OCI-LY1 (cell line): ENCODE measurements around the gene RAB2B.

ENCODE experiments used
- H2AFZ ChIP-seq: fragments of 200-600 bp; sonication (generic), shearing (Covaris generic); 2 replicates; pipeline ENCODE4 v1.6.0; 2014; ENCODE audit warnings: antibody characterized with exemption, mild to moderate bottlenecking, low read length
- H3F3A ChIP-seq: fragments of 200-600 bp; sonication (generic), shearing (Covaris generic); 2 replicates; pipeline ENCODE4 v1.6.0; 2014; ENCODE audit warnings: mild to moderate bottlenecking, antibody characterized with exemption, low read length, moderate library complexity; ENCODE audit not compliant: insufficient read depth
- H3K27ac ChIP-seq: fragments of 200-600 bp; sonication (generic); 2 replicates; pipeline ENCODE4 v1.5.1; 2014; ENCODE audit warnings: low read length, mixed run types, mild to moderate bottlenecking, low read depth; ENCODE audit not compliant: poor library complexity, severe bottlenecking
- H3K27me3 ChIP-seq: fragments of 200-600 bp; sonication (generic); 2 replicates; pipeline ENCODE4 v1.6.0; 2014; ENCODE audit warnings: antibody characterized with exemption, mild to moderate bottlenecking, low read length, moderate library complexity; ENCODE audit not compliant: insufficient read depth
- H3K36me3 ChIP-seq: fragments of 200-600 bp; sonication (generic); 2 replicates; pipeline ENCODE4 v1.6.1; 2014; ENCODE audit warnings: mild to moderate bottlenecking, antibody characterized with exemption, low read length, moderate library complexity, mixed read lengths; ENCODE audit not compliant: insufficient read depth
- H3K4me1 ChIP-seq: fragments of 200-600 bp; sonication (generic); 2 replicates; pipeline ENCODE4 v1.5.1; 2014; ENCODE audit warnings: mild to moderate bottlenecking, low read length, moderate library complexity; ENCODE audit not compliant: insufficient read depth, severe bottlenecking
- H3K4me2 ChIP-seq: fragments of 200-600 bp; sonication (generic), shearing (Covaris generic); 2 replicates; pipeline ENCODE4 v1.6.1; 2014; ENCODE audit warnings: low read length
- H3K4me3 ChIP-seq: fragments of 200-600 bp; sonication (generic); 2 replicates; pipeline ENCODE4 v1.5.1; 2014; ENCODE audit warnings: low read length, low read depth, mild to moderate bottlenecking, mixed read lengths; ENCODE audit not compliant: poor library complexity, severe bottlenecking
- H3K79me2 ChIP-seq: fragments of 200-600 bp; shearing (Covaris generic); 2 replicates; pipeline ENCODE4 v1.6.1; 2016; ENCODE audit warnings: mixed run types, low read length, mixed read lengths; ENCODE audit not compliant: insufficient read depth
- H3K9ac ChIP-seq: fragments of 200-600 bp; sonication (generic), shearing (Covaris generic); 2 replicates; pipeline ENCODE4 v1.6.1; 2014; ENCODE audit warnings: mild to moderate bottlenecking, low read length, mixed read lengths
- H3K9me2 ChIP-seq: fragments of 200-600 bp; sonication (generic), shearing (Covaris generic); 2 replicates; pipeline ENCODE4 v1.6.1; 2014; ENCODE audit warnings: low read depth, mild to moderate bottlenecking, low read length, mixed read lengths
- H3K9me3 ChIP-seq: fragments of 200-600 bp; shearing (Covaris generic); 2 replicates; pipeline ENCODE4 v1.6.1; 2014; ENCODE audit warnings: low read length, mixed read lengths
- H4K20me1 ChIP-seq: fragments of 200-600 bp; sonication (generic), shearing (Covaris generic); 2 replicates; pipeline ENCODE4 v1.6.0; 2016; ENCODE audit warnings: mild to moderate bottlenecking, low read length; ENCODE audit not compliant: insufficient read depth
- CTCF ChIP-seq: fragments of 200-600 bp; sonication (generic), shearing (Covaris generic); IDR thresholded peaks from 2 replicates; pipeline ENCODE4 v1.5.1; 2017; ENCODE audit warnings: mild to moderate bottlenecking, antibody characterized with exemption, low read length, moderate library complexity, mixed read lengths
- EZH2 ChIP-seq: fragments of 200-600 bp; sonication (generic), shearing (Covaris generic); IDR thresholded peaks from 2 replicates; pipeline ENCODE4 v1.8.0; 2017; ENCODE audit warnings: borderline replicate concordance, mixed run types, mild to moderate bottlenecking, antibody characterized with exemption, low read length, moderate library complexity, mixed read lengths

The RAB2B gene

GRCh38 chr14:21476925-21477681, at the start of gene RAB2B, which contains the start of gene TOX4:
TSS of gene RAB2B (minus strand) at chr14:21476959. CDS start at chr14:21476872, 87 bp downstream.
TSS of gene TOX4 (plus strand) at chr14:21477195. CDS start at chr14:21477279, 84 bp downstream.
- H3K27me3 ChIP-seq, result no peaks in the 10 kb centered on the region
- H3K36me3 ChIP-seq, result peaks cover 18% of the 10 kb centered on the region; the same call in 1 of the 2 replicates
- no peaks in the 10 kb centered on the region for H3K9me3 ChIP-seq
- peak within 1 kb of the TSS; percentile 60 for H2AFZ ChIP-seq
- H3K27ac ChIP-seq, result peak within 1 kb of the TSS; percentile 56
- peak within 1 kb of the TSS; percentile 94 for H3K4me3 ChIP-seq
- H3K79me2 ChIP-seq, result peaks cover 21% of the 10 kb centered on the region
- peaks cover 21% of the 10 kb centered on the region for H3K4me1 ChIP-seq
- H4K20me1 ChIP-seq, result no peaks in the 10 kb centered on the region
- TF ChIP-seq CTCF, result peak; percentile 92
- TF ChIP-seq EZH2, result no peak
- H3K4me2 ChIP-seq, result peak within 1 kb of the TSS; percentile 99
- peak within 1 kb of the TSS; percentile 95 for H3K9ac ChIP-seq
- H3K9me2 ChIP-seq, result no peaks in the 10 kb centered on the region
- no peaks in the 10 kb centered on the region for H3F3A ChIP-seq

- H3K9me2 ChIP-seq, result no peaks in the 10 kb centered on the region
- H3K36me3 ChIP-seq, result no peaks in the 10 kb centered on the region
- peak within 1 kb of the TSS; percentile 56 for H3K4me3 ChIP-seq
- H2AFZ ChIP-seq, result no peak within 1 kb of the TSS
- H4K20me1 ChIP-seq, result no peaks in the 10 kb centered on the region
- peaks cover 17% of the 10 kb centered on the region for H3K4me1 ChIP-seq
- peak within 1 kb of the TSS; percentile 11; the same call in 1 of the 2 replicates for H3K9ac ChIP-seq
- TF ChIP-seq CTCF (no peak), EZH2 (no peak)
- H3K4me2 ChIP-seq, result peak within 1 kb of the TSS; percentile 53
- H3F3A ChIP-seq, result no peaks in the 10 kb centered on the region
- H3K9me3 ChIP-seq, result no peaks in the 10 kb centered on the region
- H3K27me3 ChIP-seq, result no peaks in the 10 kb centered on the region; the same call in 1 of the 2 replicates
- no peaks in the 10 kb centered on the region for H3K79me2 ChIP-seq
- no peak within 1 kb of the TSS for H3K27ac ChIP-seq
These were observed 49.4 kb upstream of the RAB2B start, which contains the start of gene SALL2 for GRCh38 chr14:21525962-21526671. TSS of gene SALL2 (minus strand) at chr14:21526346. CDS start at chr14:21526127, 219 bp downstream.

- peak overlapping the region; percentile 53 for H3K4me2 ChIP-seq
- no peaks in the 10 kb centered on the region for H3K9me2 ChIP-seq
- H3K79me2 ChIP-seq, result no peaks in the 10 kb centered on the region
- no peaks in the 10 kb centered on the region for H3K9me3 ChIP-seq
- H3K27me3 ChIP-seq, result no peaks in the 10 kb centered on the region; the same call in 1 of the 2 replicates
- H3K9ac ChIP-seq, result no peak overlapping the region; the same call in 1 of the 2 replicates
- H2AFZ ChIP-seq, result no peak overlapping the region
- peak overlapping the region; percentile 56 for H3K4me3 ChIP-seq
- no peak overlapping the region for H3K27ac ChIP-seq
- peaks cover 17% of the 10 kb centered on the region for H3K4me1 ChIP-seq
- H3K36me3 ChIP-seq, result no peaks in the 10 kb centered on the region
- no peaks in the 10 kb centered on the region for H3F3A ChIP-seq
- TF ChIP-seq CTCF (no peak), EZH2 (no peak)
- no peaks in the 10 kb centered on the region for H4K20me1 ChIP-seq
These were observed 48.8 kb upstream of the RAB2B start for GRCh38 chr14:21525571-21525961.
